Endothelial cell of umbilical vein (primary cell): Measurements from ENCODE around the gene IL23A. TPM values are rescaled to one million over a fixed set of nuclear protein-coding genes. Genes with fewer than 3 reads are reported as not detected.
A peak's percentile ranks its signal among the peaks of the same experiment; 100 is the strongest.

Source experiments
- BruUV-seq: library from RNA; stranded (reverse); fragments of 400-500 nt; replicated peaks from 2 replicates; lab custom pipeline; 2021; lab: Mats Ljungman, UMichigan
- CTCF ChIA-PET: fragments of 300-600, 350-600 bp; sonication (Branson Sonifier 250); formaldehyde crosslinking; loops from one replicate; lab custom pipeline; 2021; ENCODE audit warnings: antibody characterized with exemption, inconsistent platforms; lab: Charles Lee
- POLR2A ChIA-PET: fragments of 300-600, 350-600 bp; sonication (Branson Sonifier 250); formaldehyde crosslinking; loops from one replicate; lab custom pipeline; 2021; ENCODE audit warnings: antibody characterized with exemption, inconsistent platforms; lab: Charles Lee
- DNase-seq: peaks from one replicate; pipeline ENCODE4 v3.0.0-alpha.2; 2011; ENCODE audit warnings: low read depth, low spot score
- FAIRE-seq: peaks from 2 replicates; lab custom pipeline; 2011; peaks lifted over from hg19 to GRCh38; lab: Jason Lieb, UNC
- H2AFZ ChIP-seq: 2 replicates; pipeline ENCODE4 v1.6.0; 2012; ENCODE audit warnings: low read depth, low read length, control low read depth, inconsistent platforms
- H3K27ac ChIP-seq: 2 replicates; pipeline ENCODE4 v1.5.1; 2011; ENCODE audit warnings: low read depth, mild to moderate bottlenecking, control low read depth, low read length, moderate library complexity; ENCODE audit not compliant: insufficient read depth
- H3K27me3 ChIP-seq, 2 experiments: 2 replicates each; pipeline versions ENCODE4 v1.6.0 to v1.6.1; 2011; ENCODE audit warnings: low read length in 2 of 2, mixed read lengths in 1 of 2; ENCODE audit not compliant: control insufficient read depth in 2 of 2, insufficient read depth in 2 of 2
- H3K36me3 ChIP-seq, 2 experiments: 2 replicates in 1 of 2; 3 replicates in 1 of 2; pipeline ENCODE4 v1.5.1; 2011; ENCODE audit warnings: low read length in 2 of 2, mild to moderate bottlenecking in 1 of 2, moderate library complexity in 1 of 2; ENCODE audit not compliant: control insufficient read depth in 2 of 2, insufficient read depth in 2 of 2; ENCODE audit errors: extremely low read depth in 1 of 2
- H3K4me1 ChIP-seq: 3 replicates; pipeline ENCODE4 v1.5.1; 2011; ENCODE audit warnings: mild to moderate bottlenecking, low read length; ENCODE audit not compliant: control insufficient read depth, insufficient read depth; ENCODE audit errors: extremely low read depth
- H3K4me2 ChIP-seq: 2 replicates; pipeline ENCODE4 v1.6.1; 2011; ENCODE audit warnings: low read length, control low read depth, mixed read lengths; ENCODE audit not compliant: insufficient read depth
- H3K4me3 ChIP-seq, 3 experiments: fragments of 200-600 bp in 1 of 3; sonication (generic), shearing (Covaris generic) in 1 of 3; replicated peaks in 1 of 3; 2 replicates each; pipeline ENCODE4 v1.5.1; 2011 to 2016; ENCODE audit warnings: control low read depth in 3 of 3, low read length in 3 of 3, mild to moderate bottlenecking in 2 of 3, inconsistent platforms in 1 of 3, low read depth in 1 of 3, moderate library complexity in 1 of 3; ENCODE audit not compliant: insufficient read depth in 1 of 3
- H3K79me2 ChIP-seq: 2 replicates; pipeline ENCODE4 v1.6.0; 2012; ENCODE audit warnings: low read length, inconsistent platforms; ENCODE audit not compliant: control insufficient read depth, insufficient read depth
- H3K9ac ChIP-seq: replicated peaks from 2 replicates; pipeline ENCODE3; 2011; ENCODE audit warnings: low read length, control low read depth; ENCODE audit not compliant: insufficient read depth; ENCODE audit errors: extremely low read depth
- H3K9me1 ChIP-seq: replicated peaks from 3 replicates; pipeline ENCODE4 v1.6.0; 2011; ENCODE audit warnings: mild to moderate bottlenecking, low read length; ENCODE audit not compliant: control insufficient read depth, insufficient read depth; ENCODE audit errors: extremely low read depth
- H3K9me3 ChIP-seq: replicated peaks from 2 replicates; pipeline ENCODE4 v1.5.1; 2012; ENCODE audit warnings: low read length, inconsistent platforms; ENCODE audit not compliant: control insufficient read depth, insufficient read depth
- H4K20me1 ChIP-seq: replicated peaks from 2 replicates; pipeline ENCODE3; 2011; ENCODE audit warnings: mild to moderate bottlenecking, low read length; ENCODE audit not compliant: control insufficient read depth, insufficient read depth; ENCODE audit errors: extremely low read depth
- CTCF ChIP-seq, 2 donors: IDR thresholded peaks; 1 replicate in 1 of 2; 2 replicates in 1 of 2; pipeline ENCODE4 v1.5.1; 2011; ENCODE audit warnings: low read length in 2 of 2, mild to moderate bottlenecking in 2 of 2, moderate library complexity in 2 of 2, control low read depth in 1 of 2, inconsistent platforms in 1 of 2, low read depth in 1 of 2; ENCODE audit not compliant: insufficient read depth in 1 of 2; ENCODE audit errors: extremely low read depth in 1 of 2
- EZH2 ChIP-seq: IDR thresholded peaks from 2 replicates; pipeline ENCODE4 v1.6.1; 2012; ENCODE audit warnings: borderline replicate concordance, low read depth, mild to moderate bottlenecking, moderate library complexity, low read length, inconsistent platforms; ENCODE audit not compliant: severe bottlenecking
- FOS ChIP-seq: IDR thresholded peaks from 2 replicates; pipeline ENCODE4 v1.6.1; 2011; ENCODE audit warnings: mild to moderate bottlenecking, low read length, moderate library complexity, borderline replicate concordance; ENCODE audit not compliant: insufficient read depth
- GATA2 ChIP-seq: IDR thresholded peaks from 2 replicates; pipeline ENCODE4 v1.7.0; 2011; ENCODE audit warnings: low read depth, mild to moderate bottlenecking, moderate library complexity, mixed read lengths, low read length; ENCODE audit not compliant: insufficient read length, insufficient read depth
- JUN ChIP-seq: IDR thresholded peaks from 2 replicates; pipeline ENCODE4 v1.6.1; 2011; ENCODE audit warnings: borderline replicate concordance, low read depth; ENCODE audit not compliant: insufficient read length, insufficient read depth
- MYC ChIP-seq: IDR thresholded peaks from one replicate; pipeline ENCODE4 v1.6.1; 2011; ENCODE audit warnings: mild to moderate bottlenecking, low read depth, low read length
- POLR2A ChIP-seq: IDR thresholded peaks from 2 replicates; pipeline ENCODE4 v1.6.1; 2012; ENCODE audit warnings: low read depth, mild to moderate bottlenecking, control low read depth, low read length
- POLR2AphosphoS5 ChIP-seq: IDR thresholded peaks from 2 replicates; pipeline ENCODE4 v1.6.1; 2012; ENCODE audit warnings: low read depth, mild to moderate bottlenecking, control low read depth, low read length, moderate library complexity; ENCODE audit not compliant: insufficient read depth
- dilution Hi-C: fragments of 300-500 bp; cut with MboI; formaldehyde crosslinking; loops from one replicate; pipeline ENCODE4 v1.15.0; 2019; ENCODE audit warnings: low sequenced_read_pairs; ENCODE audit not compliant: extremely low pct_ligation_motif_present
- intact Hi-C: fragments of 100-400 bp; cut with micrococcal nuclease; formaldehyde crosslinking; loops from one replicate; pipeline ENCODE4 v1.10.0; 2022
- polyA plus RNA-seq, 4 experiments: library from polyadenylated mRNA; depleted of rRNA in 3 of 4; stranded (reverse) in 3 of 4; unstranded in 1 of 4; fragments of >200 nt; gene quantifications; 2 replicates each; pipeline versions ENCODE4 v1.2.1 to v1.2.3, GENCODE V29; 2011 to 2012; ENCODE audit warnings: missing spikeins in 1 of 4
- total RNA-seq: library from RNA; stranded (reverse); gene quantifications from 2 replicates; pipeline ENCODE4 v1.2.3, GENCODE V29; 2021
- TF ChIP-seq, protein P1 (sequence below): IDR thresholded peaks from 2 replicates; pipeline ENCODE4 v1.6.1; 2011; ENCODE audit not compliant: insufficient read depth, insufficient read length

IL23A gene
- total and polyA plus RNA-seq, 2 donors (not counting 3 experiments of a cell fraction or from before 2014, with no cell fraction given): 0.12 TPM; not detected in 1

DNA sequence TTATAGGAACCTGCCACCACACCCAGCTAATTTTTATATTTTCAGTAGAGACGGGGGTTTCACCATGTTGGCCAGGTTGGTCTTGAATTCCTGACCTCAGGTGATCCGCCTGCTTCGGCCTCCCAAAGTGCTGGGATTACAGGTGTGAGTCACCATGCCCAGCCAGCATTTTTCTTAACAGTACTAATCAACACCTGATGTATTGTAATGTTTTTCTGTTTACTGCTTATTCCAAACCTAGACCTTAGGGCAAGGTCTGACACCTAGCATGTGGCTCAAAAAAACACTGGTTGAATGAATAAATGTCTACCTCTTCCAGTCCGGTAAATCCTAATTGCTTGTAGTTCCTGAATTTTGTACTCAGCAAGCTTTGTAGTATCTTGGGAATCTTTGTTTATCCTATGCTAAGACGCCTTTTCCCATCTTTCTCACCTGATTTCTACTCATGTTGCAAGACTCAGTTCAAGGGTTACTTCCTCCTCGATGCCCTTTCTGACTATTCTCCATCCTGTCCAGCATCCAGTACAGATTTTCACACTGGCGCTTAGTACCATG, 7.7 kb upstream of the IL23A start:
- Histone ChIP-seq H3K4me1 (peaks cover 16% of the 10 kb centered on the region), H3K9me3 (no peaks in the 10 kb centered on the region), H3K4me3 (no peak overlapping the region), H3K36me3 (peaks cover 0 to 2% of the 10 kb centered on the region in 2 experiments), H4K20me1 (no peaks in the 10 kb centered on the region), H3K4me2 (no peak overlapping the region), H3K79me2 (no peaks in the 10 kb centered on the region), H3K9ac (no peak overlapping the region), H2AFZ (no peak overlapping the region), H3K27me3 (no peaks in the 10 kb centered on the region), H3K27ac (no peak overlapping the region), H3K9me1 (no peaks in the 10 kb centered on the region)
- FAIRE-seq (no peak), DNase-seq (no peak)
- POLR2A ChIA-PET: no interaction called here
- intact Hi-C loops (no loop called here), dilution Hi-C loops (no loop called here)
- BruUV-seq: no TSS peak
- no peak for TF ChIP-seq FOS
- no peak for TF ChIP-seq POLR2A
- CTCF ChIA-PET: no interaction called here

GRCh38 chr12:56332512-56333196, 6.0 kb upstream of the IL23A start:
- H3K79me2 ChIP-seq: no peaks in the 10 kb centered on the region
- peak overlapping the region; percentile 97 for H3K27ac ChIP-seq
- dilution Hi-C loops (no loop called here), intact Hi-C loops (loop anchor here (1.0 kb wide), 1 partner anchor 32 kb away; the partner anchor contains the start of gene CS)
- no peak for DNase-seq
- H3K9ac ChIP-seq: peak overlapping the region; percentile 89
- TF ChIP-seq JUN: no peak
- no peak for TF ChIP-seq CTCF (IDR thresholded peaks at IDR 0.05; ENCODE audit: extremely low read depth in 1 of 2, insufficient read depth in 1 of 2, low read depth in 1 of 2, low read length in 2 of 2)
- TF ChIP-seq POLR2AphosphoS5: no peak
- TF ChIP-seq FOS: no peak
- no peak for TF ChIP-seq POLR2A
- no peak for TF ChIP-seq EZH2
- no peak for TF ChIP-seq GATA2
- no peak for TF ChIP-seq MYC
- TF ChIP-seq, protein P1, sequence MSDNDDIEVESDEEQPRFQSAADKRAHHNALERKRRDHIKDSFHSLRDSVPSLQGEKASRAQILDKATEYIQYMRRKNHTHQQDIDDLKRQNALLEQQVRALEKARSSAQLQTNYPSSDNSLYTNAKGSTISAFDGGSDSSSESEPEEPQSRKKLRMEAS: no peak
- no peaks in the 10 kb centered on the region for H4K20me1 ChIP-seq
- no peaks in the 10 kb centered on the region for H3K9me1 ChIP-seq
- H2AFZ ChIP-seq: peak overlapping the region; percentile 63
- FAIRE-seq: no peak
- H3K4me3 ChIP-seq: peak overlapping the region in 2 of 3 experiments; percentile 49 to 70
- H3K9me3 ChIP-seq: no peaks in the 10 kb centered on the region
- no peaks in the 10 kb centered on the region for H3K36me3 ChIP-seq
- no TSS peak for BruUV-seq
- CTCF ChIA-PET: interaction anchor here (0.8 to 2.7 kb wide), 7 partner anchors 13 to 143 kb away, joined by 3 to 13 read pairs (median 4); partner anchors contain the start of genes CNPY2, SMARCC2, STAT2 and TIMELESS
- peaks cover 16% of the 10 kb centered on the region for H3K4me1 ChIP-seq
- peak overlapping the region; percentile 85 for H3K4me2 ChIP-seq
- POLR2A ChIA-PET: interaction anchor here (0.7 to 1.0 kb wide), 3 partner anchors 12 to 27 kb away, joined by 4 to 5 read pairs (median 4); partner anchors contain the start of genes CNPY2 and STAT2
- no peaks in the 10 kb centered on the region for H3K27me3 ChIP-seq
